Urinary bladder (tissue), 4 donors: ENCODE results near the gene MACROD2. TPM values are rescaled to one million over a fixed set of nuclear protein-coding genes. Genes with fewer than 3 reads are reported as not detected.

ENCODE experiments used
- DNase-seq: peaks from one replicate; pipeline ENCODE4 v3.0.0-alpha.2; 2015; ENCODE audit errors: extremely low spot score
- H3K27ac ChIP-seq: one replicate; pipeline ENCODE4 v1.5.1; 2013; ENCODE audit warnings: low read depth, mild to moderate bottlenecking, moderate library complexity
- H3K36me3 ChIP-seq: one replicate; pipeline ENCODE4 v1.6.1; 2013; ENCODE audit warnings: mild to moderate bottlenecking, moderate library complexity; ENCODE audit not compliant: insufficient read depth
- H3K4me1 ChIP-seq: one replicate; pipeline ENCODE4 v1.6.1; 2013; ENCODE audit warnings: mild to moderate bottlenecking, moderate library complexity; ENCODE audit not compliant: insufficient read depth
- H3K4me3 ChIP-seq: one replicate; pipeline ENCODE4 v1.5.1; 2013; ENCODE audit warnings: low read depth, low read length
- WGBS: extraction: QIAGEN DNeasy Blood & Tissue Kit; methylation state at CpG from one replicate; pipeline ENCODE4 v1.1.7; 2013; 5-methylcytosine and 5-hydroxymethylcytosine counted together
- polyA plus RNA-seq: library from polyadenylated mRNA; stranded (reverse); fragments of 200-250 nt; gene quantifications from one replicate; pipeline ENCODE4 v1.2.3, GENCODE V29; 2013
- total RNA-seq: library from RNA; depleted of rRNA; stranded (reverse); fragments of >200 nt; gene quantifications from one replicate; pipeline ENCODE4 v1.2.3, GENCODE V29; 2014
- donor health status: healthy with polysubstance abuse.
- donor health status: healthy.

Gene MACROD2
- total and polyA plus RNA-seq, 2 donors = 3.0 to 28.2 TPM

- H3K27ac ChIP-seq = no peak overlapping the region
- H3K4me3 ChIP-seq = no peak overlapping the region
- no peaks in the 10 kb centered on the region for H3K4me1 ChIP-seq
- no peak for DNase-seq
- WGBS = 68% methylated on average over 3 of the region's 3 CpGs
- no peaks in the 10 kb centered on the region for H3K36me3 ChIP-seq
These were observed 1582.8 kb downstream of the MACROD2 start for GRCh38 chr20:15578113-15578512.

GRCh38 chr20:15579688-15580087 is 1584.4 kb downstream of the MACROD2 start:
- DNase-seq = no peak
- 77% methylated on average over 2 of the region's 2 CpGs for WGBS

GRCh38 chr20:15582146-15582760 is 1586.9 kb downstream of the MACROD2 start:
- Histone ChIP-seq H3K4me1 (no peaks in the 10 kb centered on the region), H3K27ac (no peak overlapping the region), H3K4me3 (no peak overlapping the region), H3K36me3 (no peaks in the 10 kb centered on the region)
- no peak for DNase-seq
- 48% methylated on average over 5 of the region's 5 CpGs for WGBS

More at GRCh38 chr20:15579688-15580087, 1584.4 kb downstream of the MACROD2 start:
- H3K4me3 ChIP-seq = no peak overlapping the region
- H3K27ac ChIP-seq = no peak overlapping the region
- no peaks in the 10 kb centered on the region for H3K36me3 ChIP-seq
- H3K4me1 ChIP-seq = no peaks in the 10 kb centered on the region

GRCh38 chr20:15584507-15584906 is 1589.2 kb downstream of the MACROD2 start:
- Histone ChIP-seq H3K27ac (no peak overlapping the region), H3K36me3 (no peaks in the 10 kb centered on the region), H3K4me1 (no peaks in the 10 kb centered on the region), H3K4me3 (no peak overlapping the region)
- DNase-seq = no peak
- 89% methylated on average over 6 of the region's 6 CpGs for WGBS

GRCh38 chr20:15593081-15593480 is 1597.8 kb downstream of the MACROD2 start:
- DNase-seq = no peak
- 88% methylated on average over 4 of the region's 4 CpGs for WGBS
- H3K4me3 ChIP-seq = no peak overlapping the region
- H3K4me1 ChIP-seq = no peaks in the 10 kb centered on the region
- no peaks in the 10 kb centered on the region for H3K36me3 ChIP-seq
- no peak overlapping the region for H3K27ac ChIP-seq

- Histone ChIP-seq H3K4me1 (no peaks in the 10 kb centered on the region), H3K27ac (no peak overlapping the region), H3K4me3 (no peak overlapping the region), H3K36me3 (no peaks in the 10 kb centered on the region)
- WGBS = 84% methylated on average over 2 of the region's 2 CpGs
- DNase-seq = no peak
These were observed 1598.9 kb downstream of the MACROD2 start for GRCh38 chr20:15594158-15594695.

- no peaks in the 10 kb centered on the region for H3K36me3 ChIP-seq
- 94% methylated on average over 3 of the region's 3 CpGs for WGBS
- no peak overlapping the region for H3K4me3 ChIP-seq
- DNase-seq = no peak
- no peaks in the 10 kb centered on the region for H3K4me1 ChIP-seq
- H3K27ac ChIP-seq = no peak overlapping the region
These were observed 1601.0 kb downstream of the MACROD2 start for GRCh38 chr20:15596220-15596890.

- Histone ChIP-seq H3K4me3 (no peak overlapping the region), H3K36me3 (no peaks in the 10 kb centered on the region), H3K4me1 (no peaks in the 10 kb centered on the region), H3K27ac (no peak overlapping the region)
- WGBS = 75% methylated on average over 2 of the region's 2 CpGs
- DNase-seq = no peak
These were observed 1602.0 kb downstream of the MACROD2 start for GRCh38 chr20:15597306-15597705.

- no peaks in the 10 kb centered on the region for H3K36me3 ChIP-seq
- H3K27ac ChIP-seq = no peak overlapping the region
- no peak for DNase-seq
- 85% methylated on average over 2 of the region's 2 CpGs for WGBS
- no peaks in the 10 kb centered on the region for H3K4me1 ChIP-seq
- H3K4me3 ChIP-seq = no peak overlapping the region
These were observed 1604.6 kb downstream of the MACROD2 start for GRCh38 chr20:15599961-15600360.

- H3K27ac ChIP-seq = no peak overlapping the region
- 97% methylated on average over 2 of the region's 2 CpGs for WGBS
- DNase-seq = no peak
- H3K36me3 ChIP-seq = no peaks in the 10 kb centered on the region
- H3K4me3 ChIP-seq = no peak overlapping the region
- H3K4me1 ChIP-seq = no peaks in the 10 kb centered on the region
These were observed 1605.2 kb downstream of the MACROD2 start for GRCh38 chr20:15600565-15600964.

- DNase-seq = no peak
- no peaks in the 10 kb centered on the region for H3K36me3 ChIP-seq
- no peaks in the 10 kb centered on the region for H3K4me1 ChIP-seq
- H3K27ac ChIP-seq = no peak overlapping the region
- no peak overlapping the region for H3K4me3 ChIP-seq
These were observed 1608.2 kb downstream of the MACROD2 start for GRCh38 chr20:15603506-15603905.

- DNase-seq = no peak
- no peak overlapping the region for H3K4me3 ChIP-seq
- H3K4me1 ChIP-seq = no peaks in the 10 kb centered on the region
- no peak overlapping the region for H3K27ac ChIP-seq
- 77% methylated on average over 4 of the region's 4 CpGs for WGBS
- no peaks in the 10 kb centered on the region for H3K36me3 ChIP-seq
These were observed 1608.9 kb downstream of the MACROD2 start for GRCh38 chr20:15603978-15604805.

- H3K27ac ChIP-seq = no peak overlapping the region
- no peaks in the 10 kb centered on the region for H3K36me3 ChIP-seq
- WGBS = 49% methylated on average over 4 of the region's 4 CpGs
- DNase-seq = no peak
- H3K4me1 ChIP-seq = no peaks in the 10 kb centered on the region
- no peak overlapping the region for H3K4me3 ChIP-seq
These were observed 1614.6 kb downstream of the MACROD2 start for GRCh38 chr20:15609921-15610320.

GRCh38 chr20:15610787-15611186 is 1615.5 kb downstream of the MACROD2 start:
- WGBS = 80% methylated on average over 2 of the region's 2 CpGs
- DNase-seq = no peak

More at GRCh38 chr20:15610787-15611186, 1615.5 kb downstream of the MACROD2 start:
- Histone ChIP-seq H3K4me1 (no peaks in the 10 kb centered on the region), H3K4me3 (no peak overlapping the region), H3K36me3 (no peaks in the 10 kb centered on the region), H3K27ac (no peak overlapping the region)
